Cardiac muscle cell (in vitro differentiated cells and primary cell): ENCODE results near the gene PSAP. TPM values are rescaled to one million over a fixed set of nuclear protein-coding genes. Genes with fewer than 3 reads are reported as not detected.

Source experiments
- DNase-seq, 2 donors: peaks; one replicate each; pipeline versions ENCODE4 v3.0.0 to v3.0.0-alpha.2; 2010 to 2017; ENCODE audit warnings: low read depth in 1 of 2, low spot score in 1 of 2
- H3K27ac ChIP-seq: fragments of 200-600 bp; sonication (generic); 2 replicates; pipeline ENCODE4 v1.5.1; 2016
- H3K27me3 ChIP-seq: fragments of 200-600 bp; sonication (generic); 2 replicates; pipeline ENCODE4 v1.6.0; 2016; ENCODE audit warnings: control low read depth
- H3K36me3 ChIP-seq: fragments of 200-600 bp; sonication (generic); 2 replicates; pipeline ENCODE4 v1.5.1; 2016; ENCODE audit warnings: control low read depth
- H3K4me1 ChIP-seq: fragments of 200-600 bp; sonication (generic); 2 replicates; pipeline ENCODE4 v1.8.1; 2017; ENCODE audit warnings: low read depth, mild to moderate bottlenecking, mixed run types
- H3K4me3 ChIP-seq: fragments of 200-600 bp; sonication (generic); 2 replicates; pipeline ENCODE4 v1.5.1; 2016; ENCODE audit warnings: mild to moderate bottlenecking
- H3K9me3 ChIP-seq: fragments of 200-600 bp; sonication (generic); 2 replicates; pipeline ENCODE4 v1.5.1; 2017; ENCODE audit warnings: low read depth, mild to moderate bottlenecking, control low read depth
- polyA plus RNA-seq: library from polyadenylated mRNA; unstranded; fragments of >200 nt; fragmentation: Nextera tagmentation; extraction: Ambion mirVana; gene quantifications from 2 replicates; pipeline ENCODE4 v1.2.1, GENCODE V29; 2016
- total RNA-seq: library from RNA; depleted of rRNA; stranded (reverse); fragments of >200 nt; gene quantifications from 2 replicates; pipeline ENCODE4 v1.2.3, GENCODE V29; 2016
- TF ChIP-seq, protein P1 (sequence below): IDR thresholded peaks from 2 replicates; pipeline ENCODE4 v1.5.1; 2012; ENCODE audit warnings: low read depth, mild to moderate bottlenecking, low read length

The PSAP gene
- total and polyA plus RNA-seq, 2 experiments from 2014 or later, result 624 to 844 TPM

DNA sequence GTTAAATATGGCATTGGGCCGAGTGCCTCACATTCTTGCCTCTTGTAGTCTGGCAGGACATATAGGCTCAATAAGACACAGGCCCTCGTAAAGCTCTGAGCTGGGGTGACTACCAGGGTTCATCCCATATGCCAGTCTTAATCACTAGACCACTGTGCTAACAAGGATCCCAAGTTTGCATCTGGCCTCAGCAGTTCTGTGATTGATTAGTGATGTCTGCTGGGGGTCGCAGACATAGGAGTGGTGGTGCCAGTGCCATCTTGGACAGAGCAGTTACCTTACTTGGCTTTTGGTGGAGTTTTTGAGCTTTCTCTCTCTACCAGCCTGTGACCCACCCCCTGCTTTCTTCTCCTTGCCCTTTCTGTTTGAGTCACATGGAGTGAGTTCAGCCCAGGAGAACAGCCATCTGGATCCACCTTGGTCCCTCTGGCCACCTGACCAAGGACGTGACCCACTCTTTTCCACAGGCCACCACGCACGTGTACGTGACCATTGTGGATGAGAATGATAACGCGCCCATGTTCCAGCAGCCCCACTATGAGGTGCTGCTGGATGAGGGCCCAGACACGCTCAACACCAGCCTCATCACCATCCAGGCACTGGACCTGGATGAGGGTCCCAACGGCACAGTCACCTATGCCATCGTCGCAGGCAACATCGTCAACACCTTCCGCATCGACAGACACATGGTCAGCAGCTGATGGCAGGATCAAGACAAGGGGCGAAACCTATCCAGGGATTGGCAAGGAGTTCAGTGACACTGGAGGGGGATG is 73.7 kb downstream of the PSAP start:
- Histone ChIP-seq H3K9me3 (no peaks in the 10 kb centered on the region), H3K27ac (no peak overlapping the region), H3K36me3 (no peaks in the 10 kb centered on the region), H3K4me1 (no peaks in the 10 kb centered on the region), H3K27me3 (peaks cover 8% of the 10 kb centered on the region), H3K4me3 (no peak overlapping the region)
- TF ChIP-seq, protein P1, sequence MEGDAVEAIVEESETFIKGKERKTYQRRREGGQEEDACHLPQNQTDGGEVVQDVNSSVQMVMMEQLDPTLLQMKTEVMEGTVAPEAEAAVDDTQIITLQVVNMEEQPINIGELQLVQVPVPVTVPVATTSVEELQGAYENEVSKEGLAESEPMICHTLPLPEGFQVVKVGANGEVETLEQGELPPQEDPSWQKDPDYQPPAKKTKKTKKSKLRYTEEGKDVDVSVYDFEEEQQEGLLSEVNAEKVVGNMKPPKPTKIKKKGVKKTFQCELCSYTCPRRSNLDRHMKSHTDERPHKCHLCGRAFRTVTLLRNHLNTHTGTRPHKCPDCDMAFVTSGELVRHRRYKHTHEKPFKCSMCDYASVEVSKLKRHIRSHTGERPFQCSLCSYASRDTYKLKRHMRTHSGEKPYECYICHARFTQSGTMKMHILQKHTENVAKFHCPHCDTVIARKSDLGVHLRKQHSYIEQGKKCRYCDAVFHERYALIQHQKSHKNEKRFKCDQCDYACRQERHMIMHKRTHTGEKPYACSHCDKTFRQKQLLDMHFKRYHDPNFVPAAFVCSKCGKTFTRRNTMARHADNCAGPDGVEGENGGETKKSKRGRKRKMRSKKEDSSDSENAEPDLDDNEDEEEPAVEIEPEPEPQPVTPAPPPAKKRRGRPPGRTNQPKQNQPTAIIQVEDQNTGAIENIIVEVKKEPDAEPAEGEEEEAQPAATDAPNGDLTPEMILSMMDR, result no peak
- DNase-seq, result no peak

GRCh38 chr10:71776481-71776925 is 74.5 kb downstream of the PSAP start:
- no peak for DNase-seq
- Histone ChIP-seq H3K4me1 (no peaks in the 10 kb centered on the region), H3K9me3 (no peaks in the 10 kb centered on the region), H3K27me3 (peaks cover 17% of the 10 kb centered on the region), H3K27ac (no peak overlapping the region), H3K4me3 (no peak overlapping the region), H3K36me3 (no peaks in the 10 kb centered on the region)
- TF ChIP-seq, protein P1, result no peak

- H3K4me3 ChIP-seq, result no peak overlapping the region
- TF ChIP-seq, protein P1, result no peak
- H3K9me3 ChIP-seq, result no peaks in the 10 kb centered on the region
- H3K27ac ChIP-seq, result no peak overlapping the region
- H3K36me3 ChIP-seq, result no peaks in the 10 kb centered on the region
- DNase-seq, result peak in 1 of 2 donors; percentile 53
- no peaks in the 10 kb centered on the region for H3K4me1 ChIP-seq
- H3K27me3 ChIP-seq, result peaks cover 20% of the 10 kb centered on the region
These were observed 75.9 kb downstream of the PSAP start for GRCh38 chr10:71774916-71775702.

GRCh38 chr10:71773221-71773971 is 77.7 kb downstream of the PSAP start, which contains the start of gene VSIR:
Gene VSIR (minus strand): TSS chr10:71773520. CDS start chr10:71773439, 81 bp downstream.
- DNase-seq, result peak; percentile 88 to 91
- no peaks in the 10 kb centered on the region for H3K9me3 ChIP-seq
- TF ChIP-seq, protein P1, result peak; percentile 76
- H3K36me3 ChIP-seq, result no peaks in the 10 kb centered on the region
- H3K27ac ChIP-seq, result no peak within 1 kb of the TSS
- H3K27me3 ChIP-seq, result peaks cover 20% of the 10 kb centered on the region
- no peaks in the 10 kb centered on the region for H3K4me1 ChIP-seq
- peak within 1 kb of the TSS; percentile 34 for H3K4me3 ChIP-seq

- H3K27ac ChIP-seq, result no peak overlapping the region
- H3K9me3 ChIP-seq, result no peaks in the 10 kb centered on the region
- TF ChIP-seq, protein P1, result no peak
- H3K4me1 ChIP-seq, result no peaks in the 10 kb centered on the region
- H3K4me3 ChIP-seq, result peak overlapping the region; percentile 34
- DNase-seq, result no peak
- peaks cover 20% of the 10 kb centered on the region for H3K27me3 ChIP-seq
- no peaks in the 10 kb centered on the region for H3K36me3 ChIP-seq
These were observed 78.2 kb downstream of the PSAP start for GRCh38 chr10:71772832-71773220.
